B cell (primary cell): ENCODE measurements around the gene PHLDB2. TPM values are rescaled to one million over a fixed set of nuclear protein-coding genes. Genes with fewer than 3 reads are reported as not detected.

Experiments
- ATAC-seq: fragments of 200-7000 bp; cut with Tn5 transposase; one replicate; pipeline ENCODE4 v1.10.0; 2021; ENCODE audit warnings: low read depth, mild to moderate bottlenecking, moderate number of reproducible peaks, moderate library complexity
- CTCF ChIA-PET: fragments of 350-600 bp; sonication (Branson Sonifier 250); formaldehyde crosslinking; loops from one replicate; lab custom pipeline; 2021; ENCODE audit warnings: antibody characterized with exemption, inconsistent platforms; lab: Charles Lee
- POLR2A ChIA-PET: fragments of 350-600 bp; sonication (Branson Sonifier 250); formaldehyde crosslinking; loops from one replicate; lab custom pipeline; 2021; ENCODE audit warnings: antibody characterized with exemption; lab: Charles Lee
- DNase-seq: peaks from one replicate; pipeline ENCODE4 v3.0.0; 2013
- H2AFZ ChIP-seq: 2 replicates; pipeline ENCODE4 v1.6.1; 2012; ENCODE audit warnings: mild to moderate bottlenecking, low read depth, low read length; ENCODE audit not compliant: insufficient read depth, poor library complexity, severe bottlenecking
- H3K27ac ChIP-seq, 2 donors: 1 replicate in 1 of 2; 2 replicates in 1 of 2; pipeline ENCODE4 v1.5.1; 2012 to 2013; ENCODE audit warnings: low read length in 2 of 2, mild to moderate bottlenecking in 2 of 2, moderate library complexity in 1 of 2
- H3K27me3 ChIP-seq, 4 experiments: fragments of 200-600 bp in 1 of 4; sonication (generic) in 1 of 4; replicated peaks in 1 of 4; 1 replicate in 2 of 4; 2 replicates in 2 of 4; pipeline versions ENCODE4 v1.6.1 to v1.7.0; 2013 to 2016; ENCODE audit warnings: low read length in 3 of 4, mild to moderate bottlenecking in 2 of 4, mixed read lengths in 1 of 4, moderate library complexity in 1 of 4; ENCODE audit not compliant: insufficient read depth in 4 of 4, control insufficient read depth in 3 of 4; ENCODE audit errors: control extremely low read depth in 1 of 4
- H3K36me3 ChIP-seq, 2 experiments: replicated peaks in 1 of 2; 1 replicate in 1 of 2; 2 replicates in 1 of 2; pipeline versions ENCODE4 v1.6.1 to v1.7.1; 2013; ENCODE audit warnings: low read length in 1 of 2; ENCODE audit not compliant: insufficient read depth in 2 of 2, control insufficient read depth in 1 of 2; ENCODE audit errors: control extremely low read depth in 1 of 2, extremely low read depth in 1 of 2
- H3K4me1 ChIP-seq, 2 donors: fragments of 200-600 bp in 1 of 2; sonication (generic) in 1 of 2; 1 replicate in 1 of 2; 2 replicates in 1 of 2; pipeline versions ENCODE4 v1.5.1 to v1.6.1; 2013 to 2017; ENCODE audit warnings: low read length in 2 of 2; ENCODE audit not compliant: control insufficient read depth in 2 of 2, insufficient read depth in 2 of 2
- H3K4me2 ChIP-seq: replicated peaks from 2 replicates; pipeline ENCODE3; 2012; ENCODE audit warnings: mild to moderate bottlenecking, low read depth, low read length; ENCODE audit not compliant: poor library complexity, severe bottlenecking
- H3K4me3 ChIP-seq, 5 experiments: fragments of 200-600 bp in 1 of 5; sonication (generic) in 1 of 5; 1 replicate in 3 of 5; 2 replicates in 2 of 5; pipeline versions ENCODE4 v1.5.1 to v1.7.0; 2011 to 2016; ENCODE audit warnings: low read length in 4 of 5, mild to moderate bottlenecking in 4 of 5, low read depth in 2 of 5, control low read depth in 1 of 5, moderate library complexity in 1 of 5; ENCODE audit not compliant: insufficient read depth in 1 of 5; ENCODE audit errors: control extremely low read depth in 1 of 5, extremely low read depth in 1 of 5
- H3K79me2 ChIP-seq: fragments of 200-600 bp; sonication (generic); one replicate; pipeline ENCODE4 v1.6.0; 2016; ENCODE audit warnings: low read length; ENCODE audit not compliant: control insufficient read depth, insufficient read depth
- H3K9ac ChIP-seq: fragments of 200-600 bp; sonication (generic); 2 replicates; pipeline ENCODE4 v1.6.1; 2017; ENCODE audit warnings: mild to moderate bottlenecking, low read length, moderate library complexity
- H3K9me3 ChIP-seq, 3 donors: one replicate each; pipeline versions ENCODE4 v1.6.1 to v1.7.1; 2013; ENCODE audit warnings: low read length in 2 of 3; ENCODE audit not compliant: control insufficient read depth in 2 of 3, insufficient read depth in 1 of 3; ENCODE audit errors: control extremely low read depth in 1 of 3
- H4K20me1 ChIP-seq: 2 replicates; pipeline ENCODE4 v1.6.0; 2012; ENCODE audit warnings: mild to moderate bottlenecking, low read length; ENCODE audit not compliant: insufficient read depth, control insufficient read depth, poor library complexity, severe bottlenecking
- H3K27ac Mint-ChIP-seq: one replicate; pipeline ENCODE4 v1.8.0; 2021; ENCODE audit warnings: mixed read lengths
- H3K27me3 Mint-ChIP-seq: one replicate; pipeline ENCODE4 v1.8.0; 2021; ENCODE audit warnings: mixed read lengths
- H3K4me1 Mint-ChIP-seq: one replicate; pipeline ENCODE4 v1.8.0; 2021; ENCODE audit warnings: mixed read lengths
- H3K4me3 Mint-ChIP-seq: one replicate; pipeline ENCODE4 v1.8.0; 2021; ENCODE audit warnings: mixed read lengths
- H3K9me3 Mint-ChIP-seq: one replicate; pipeline ENCODE4 v1.8.0; 2022; ENCODE audit warnings: mixed read lengths; ENCODE audit not compliant: insufficient read depth
- EZH2 ChIP-seq: IDR thresholded peaks from 2 replicates; pipeline ENCODE4 v1.6.1; 2012; ENCODE audit warnings: borderline replicate concordance, low read depth, mild to moderate bottlenecking, moderate library complexity, low read length; ENCODE audit not compliant: insufficient read depth, poor library complexity, severe bottlenecking
- WGBS: methylation state at CpG from one replicate; pipeline ENCODE4 v1.1.5; 2013; ENCODE audit warnings: missing lambda C conversion rate; ENCODE audit not compliant: insufficient coverage; 5-methylcytosine and 5-hydroxymethylcytosine counted together
- intact Hi-C: fragments of 100-400 bp; cut with micrococcal nuclease; formaldehyde crosslinking; loops from one replicate; pipeline ENCODE4 v1.10.0; 2022
- polyA plus RNA-seq: library from polyadenylated mRNA; depleted of rRNA; stranded (reverse); fragments of >200 nt; gene quantifications from 2 replicates; pipeline ENCODE4 v1.2.3, GENCODE V29; 2012
- total RNA-seq, 2 donors: library from RNA; stranded (reverse); fragments of 120-200 nt in 1 of 2; gene quantifications; 1 replicate in 1 of 2; 2 replicates in 1 of 2; pipeline versions ENCODE4 v1.2.3 to v1.2.4, GENCODE V29; 2013 to 2022
- TF ChIP-seq, protein P1 (sequence below): fragments of 200-600 bp; IDR thresholded peaks from one replicate; pipeline ENCODE4 v1.8.0; 2022; ENCODE audit warnings: antibody characterized with exemption, mild to moderate bottlenecking

Gene PHLDB2
- total and polyA plus RNA-seq, 2 donors (not counting 1 experiment from before 2014, with no cell fraction given), result 1.3 to 6.3 TPM

DNA sequence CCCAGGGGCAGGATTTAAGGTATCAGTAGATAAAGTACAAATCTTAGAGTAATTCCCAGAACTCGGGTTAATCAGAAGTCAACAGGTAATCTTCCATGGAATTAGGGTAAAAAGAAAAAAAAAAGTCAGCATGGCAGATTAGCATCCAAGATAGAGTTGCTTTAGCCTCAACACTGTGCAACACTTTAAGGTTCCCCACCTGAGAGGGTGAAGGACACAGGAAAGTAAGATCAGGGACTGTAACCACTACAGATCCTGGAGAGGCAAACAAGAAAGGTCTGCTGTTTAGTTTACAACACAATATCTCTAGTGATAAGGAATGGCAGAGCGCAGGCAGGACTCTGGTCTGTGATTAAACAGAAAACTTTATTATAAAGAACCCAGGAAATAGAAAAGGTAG, 4.1 kb upstream of the PHLDB2 start:
- Histone ChIP-seq H3K79me2 (no peaks in the 10 kb centered on the region), H3K9me3 (peaks cover 0 to 1% (median 0%) of the 10 kb centered on the region in 3 donors), H3K27me3 (peaks cover 0 to 11% (median 3%) of the 10 kb centered on the region in 4 experiments), H3K36me3 (no peaks in the 10 kb centered on the region), H3K4me3 (no peak overlapping the region), H4K20me1 (no peaks in the 10 kb centered on the region), H2AFZ (no peak overlapping the region), H3K4me1 (peaks cover 7 to 9% of the 10 kb centered on the region in 2 donors), H3K27ac (no peak overlapping the region), H3K4me2 (no peak overlapping the region), H3K9ac (no peak overlapping the region)
- no peak overlapping the region for H3K27ac Mint-ChIP-seq
- WGBS, result no CpG with 5 or more reads among the region's 2 CpGs
- POLR2A ChIA-PET, result no interaction called here
- intact Hi-C loops, result no loop called here
- DNase-seq (no peak), ATAC-seq (no peak)
- CTCF ChIA-PET, result no interaction called here
- no peak overlapping the region for H3K4me3 Mint-ChIP-seq
- peaks cover 42% of the 10 kb centered on the region for H3K27me3 Mint-ChIP-seq
- H3K4me1 Mint-ChIP-seq, result peaks cover 17% of the 10 kb centered on the region
- no peaks in the 10 kb centered on the region for H3K9me3 Mint-ChIP-seq
- TF ChIP-seq EZH2, result no peak
- TF ChIP-seq, protein P1, sequence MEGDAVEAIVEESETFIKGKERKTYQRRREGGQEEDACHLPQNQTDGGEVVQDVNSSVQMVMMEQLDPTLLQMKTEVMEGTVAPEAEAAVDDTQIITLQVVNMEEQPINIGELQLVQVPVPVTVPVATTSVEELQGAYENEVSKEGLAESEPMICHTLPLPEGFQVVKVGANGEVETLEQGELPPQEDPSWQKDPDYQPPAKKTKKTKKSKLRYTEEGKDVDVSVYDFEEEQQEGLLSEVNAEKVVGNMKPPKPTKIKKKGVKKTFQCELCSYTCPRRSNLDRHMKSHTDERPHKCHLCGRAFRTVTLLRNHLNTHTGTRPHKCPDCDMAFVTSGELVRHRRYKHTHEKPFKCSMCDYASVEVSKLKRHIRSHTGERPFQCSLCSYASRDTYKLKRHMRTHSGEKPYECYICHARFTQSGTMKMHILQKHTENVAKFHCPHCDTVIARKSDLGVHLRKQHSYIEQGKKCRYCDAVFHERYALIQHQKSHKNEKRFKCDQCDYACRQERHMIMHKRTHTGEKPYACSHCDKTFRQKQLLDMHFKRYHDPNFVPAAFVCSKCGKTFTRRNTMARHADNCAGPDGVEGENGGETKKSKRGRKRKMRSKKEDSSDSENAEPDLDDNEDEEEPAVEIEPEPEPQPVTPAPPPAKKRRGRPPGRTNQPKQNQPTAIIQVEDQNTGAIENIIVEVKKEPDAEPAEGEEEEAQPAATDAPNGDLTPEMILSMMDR, result no peak

DNA sequence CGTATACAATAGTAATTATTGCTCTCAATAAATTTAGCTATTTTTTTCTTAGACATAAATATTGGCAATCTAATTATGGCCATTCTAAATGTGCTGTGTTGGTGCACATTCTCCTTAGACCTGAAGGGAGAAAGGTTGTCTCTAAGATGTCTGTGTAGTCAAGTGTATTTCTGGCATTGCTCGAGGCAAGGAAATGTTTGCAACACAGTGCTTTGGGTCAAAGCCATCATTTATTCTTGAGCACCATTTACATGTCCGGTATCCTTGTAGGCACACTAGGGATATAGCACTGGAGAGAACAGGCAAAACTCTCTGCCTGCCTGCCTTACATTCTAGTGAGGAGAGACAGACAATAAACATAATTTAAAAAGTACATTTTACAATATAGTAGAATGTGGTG, 2.6 kb upstream of the PHLDB2 start:
- H3K27ac Mint-ChIP-seq, result no peak overlapping the region
- peaks cover 33% of the 10 kb centered on the region for H3K27me3 Mint-ChIP-seq
- ChIA-PET POLR2A (no interaction called here), CTCF (interaction anchor here (1.1 kb wide), 1 partner anchor 139 kb away, joined by 5 read pairs; no protein-coding TSS in a partner anchor)
- no peaks in the 10 kb centered on the region for H4K20me1 ChIP-seq
- intact Hi-C loops, result no loop called here
- no peak overlapping the region for H2AFZ ChIP-seq
- no peak overlapping the region for H3K4me2 ChIP-seq
- no peak overlapping the region for H3K4me3 Mint-ChIP-seq
- H3K9me3 ChIP-seq, result no peaks in the 10 kb centered on the region
- peaks cover 21% of the 10 kb centered on the region for H3K4me1 Mint-ChIP-seq
- DNase-seq, result no peak
- H3K9me3 Mint-ChIP-seq, result no peaks in the 10 kb centered on the region
- peaks cover 2% of the 10 kb centered on the region for H3K79me2 ChIP-seq
- TF ChIP-seq EZH2, result no peak
- TF ChIP-seq, protein P1, result no peak
- whole genome bisulfite sequencing, result 100% methylated on average over 1 of the region's 3 CpGs
- H3K27ac ChIP-seq, result no peak overlapping the region
- H3K27me3 ChIP-seq, result peaks cover 0 to 11% (median 3%) of the 10 kb centered on the region in 4 experiments
- H3K4me1 ChIP-seq, result peaks cover 11 to 17% of the 10 kb centered on the region in 2 donors
- no peak for ATAC-seq
- no peaks in the 10 kb centered on the region for H3K36me3 ChIP-seq
- no peak overlapping the region for H3K9ac ChIP-seq
- H3K4me3 ChIP-seq, result no peak overlapping the region
